22Rv1 (cell line): ENCODE measurements around the gene TLR9.

ENCODE experiments used
- CTCF ChIP-seq: fragments of 450-650 bp; IDR thresholded peaks from 2 replicates; pipeline ENCODE4 v1.5.1; 2017; ENCODE audit warnings: mild to moderate bottlenecking
- ZFX ChIP-seq: fragments of 450-650 bp; IDR thresholded peaks from 2 replicates; pipeline ENCODE4 v1.6.1; 2017; ENCODE audit warnings: antibody characterized with exemption, borderline replicate concordance

- peak; percentile 31; the same call in 1 of the 2 replicates for TF ChIP-seq CTCF
- no peak for TF ChIP-seq ZFX
These were observed 13.6 kb upstream of the TLR9 start, which contains the start of gene TWF2 for GRCh38 chr3:52238761-52239701.
